GM12864 (cell line): ENCODE measurements around the gene CRYBB1.

Experiments used
- DNase-seq: peaks from one replicate; pipeline ENCODE4 v3.0.0-alpha.2; 2011; ENCODE audit warnings: low read depth
- H3K4me3 ChIP-seq: 2 replicates; pipeline ENCODE4 v1.5.1; 2011; ENCODE audit warnings: mild to moderate bottlenecking, low read depth, low read length, control low read depth
- TF ChIP-seq, protein P1 (sequence below): IDR thresholded peaks from 2 replicates; pipeline ENCODE4 v1.5.1; 2011; ENCODE audit warnings: low read depth, mild to moderate bottlenecking, moderate library complexity, low read length, control low read depth, inconsistent platforms; ENCODE audit errors: missing control alignments

Gene CRYBB1

DNA sequence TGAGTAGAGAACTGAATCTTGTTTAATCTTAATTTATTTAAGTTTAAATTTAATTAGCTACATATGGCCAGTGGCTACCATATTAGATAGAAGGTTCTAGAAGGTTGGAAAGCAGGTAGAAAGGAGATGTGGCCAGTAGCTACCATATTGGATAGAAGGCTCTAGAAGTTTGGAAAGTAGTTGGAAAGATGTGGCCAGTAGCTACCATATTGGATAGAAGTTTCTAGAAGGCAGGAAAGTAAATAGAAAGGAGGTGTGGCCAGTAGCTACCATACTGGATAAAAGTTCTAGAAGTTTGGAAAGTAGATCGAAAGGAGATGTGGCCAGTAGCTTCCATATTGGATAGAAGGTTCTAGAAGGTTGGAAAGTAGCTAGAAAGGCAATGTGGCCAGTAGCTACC, 6.2 kb upstream of the CRYBB1 start:
- TF ChIP-seq, protein P1, sequence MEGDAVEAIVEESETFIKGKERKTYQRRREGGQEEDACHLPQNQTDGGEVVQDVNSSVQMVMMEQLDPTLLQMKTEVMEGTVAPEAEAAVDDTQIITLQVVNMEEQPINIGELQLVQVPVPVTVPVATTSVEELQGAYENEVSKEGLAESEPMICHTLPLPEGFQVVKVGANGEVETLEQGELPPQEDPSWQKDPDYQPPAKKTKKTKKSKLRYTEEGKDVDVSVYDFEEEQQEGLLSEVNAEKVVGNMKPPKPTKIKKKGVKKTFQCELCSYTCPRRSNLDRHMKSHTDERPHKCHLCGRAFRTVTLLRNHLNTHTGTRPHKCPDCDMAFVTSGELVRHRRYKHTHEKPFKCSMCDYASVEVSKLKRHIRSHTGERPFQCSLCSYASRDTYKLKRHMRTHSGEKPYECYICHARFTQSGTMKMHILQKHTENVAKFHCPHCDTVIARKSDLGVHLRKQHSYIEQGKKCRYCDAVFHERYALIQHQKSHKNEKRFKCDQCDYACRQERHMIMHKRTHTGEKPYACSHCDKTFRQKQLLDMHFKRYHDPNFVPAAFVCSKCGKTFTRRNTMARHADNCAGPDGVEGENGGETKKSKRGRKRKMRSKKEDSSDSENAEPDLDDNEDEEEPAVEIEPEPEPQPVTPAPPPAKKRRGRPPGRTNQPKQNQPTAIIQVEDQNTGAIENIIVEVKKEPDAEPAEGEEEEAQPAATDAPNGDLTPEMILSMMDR, result no peak
- no peak for DNase-seq
- no peak overlapping the region for H3K4me3 ChIP-seq

DNA sequence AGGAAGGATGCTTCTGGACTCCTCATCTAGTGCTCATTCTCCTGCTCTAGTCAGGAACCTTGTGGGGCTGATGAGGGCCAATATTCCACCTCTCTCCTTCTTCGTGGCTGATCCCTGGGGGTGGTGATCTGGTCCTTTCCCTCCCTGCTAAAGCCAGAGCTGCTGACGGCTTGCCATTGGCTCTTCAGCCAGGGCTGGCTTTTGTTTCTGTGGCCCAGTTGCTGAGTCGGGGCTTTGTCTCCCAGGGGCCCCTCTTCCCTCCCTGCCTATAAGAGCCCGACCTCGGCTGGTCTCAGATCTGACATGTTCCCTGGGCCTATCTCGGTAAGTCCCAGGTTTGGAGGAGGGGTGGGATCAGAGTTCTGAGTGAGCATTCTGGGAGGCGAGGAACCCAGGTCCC, 3.8 kb upstream of the CRYBB1 start, which contains the start of gene CRYBA4:
CRYBA4 (plus strand) TSS at position 301 of the 400 bp plus-strand sequence. CDS start 634 bp downstream, outside the sequence.
- TF ChIP-seq, protein P1, result no peak
- H3K4me3 ChIP-seq, result no peak within 1 kb of the TSS
- no peak for DNase-seq

DNA sequence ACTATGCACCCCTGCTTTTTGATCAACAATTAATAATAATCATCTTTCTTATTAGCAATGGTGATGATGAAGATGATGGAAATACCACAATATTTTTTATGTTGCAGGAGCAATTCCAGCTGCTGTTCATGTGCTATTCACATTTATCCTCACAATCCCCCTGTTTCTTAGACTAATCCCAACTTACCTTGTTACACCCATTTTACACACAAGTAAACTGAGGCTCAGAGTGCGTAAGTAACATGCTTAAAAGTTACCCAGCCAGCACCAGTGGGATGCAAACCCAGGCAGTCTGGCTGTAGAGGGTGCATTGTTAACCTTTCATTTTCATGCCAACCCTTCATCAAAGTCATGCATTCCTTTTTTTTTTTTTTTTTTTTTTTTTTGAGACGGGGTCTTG, 2.4 kb upstream of the CRYBB1 start:
- TF ChIP-seq, protein P1, result no peak
- no peak for DNase-seq
- no peak overlapping the region for H3K4me3 ChIP-seq

DNA sequence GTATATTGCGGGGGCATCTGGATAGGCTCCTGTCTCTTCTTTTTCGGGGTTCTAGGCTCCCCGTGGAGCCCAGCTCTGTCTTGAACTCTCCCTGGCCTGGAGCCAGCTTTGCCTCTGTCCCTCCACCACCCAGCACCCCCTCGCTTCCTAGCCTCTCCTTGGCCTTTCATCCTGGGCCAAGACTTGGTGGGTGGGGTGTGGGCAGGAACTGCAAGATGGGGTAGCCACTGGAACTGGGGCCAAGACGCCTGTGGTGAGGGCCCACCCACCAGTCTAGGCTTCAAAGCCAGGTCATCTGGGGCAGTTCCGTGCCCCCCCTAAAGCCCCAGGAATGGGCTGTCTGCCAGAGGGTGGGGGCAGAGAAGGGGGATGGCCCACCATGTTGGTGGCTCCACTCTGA, 1.7 kb upstream of the CRYBB1 start:
- TF ChIP-seq, protein P1, result no peak
- no peak overlapping the region for H3K4me3 ChIP-seq
- DNase-seq, result no peak

DNA sequence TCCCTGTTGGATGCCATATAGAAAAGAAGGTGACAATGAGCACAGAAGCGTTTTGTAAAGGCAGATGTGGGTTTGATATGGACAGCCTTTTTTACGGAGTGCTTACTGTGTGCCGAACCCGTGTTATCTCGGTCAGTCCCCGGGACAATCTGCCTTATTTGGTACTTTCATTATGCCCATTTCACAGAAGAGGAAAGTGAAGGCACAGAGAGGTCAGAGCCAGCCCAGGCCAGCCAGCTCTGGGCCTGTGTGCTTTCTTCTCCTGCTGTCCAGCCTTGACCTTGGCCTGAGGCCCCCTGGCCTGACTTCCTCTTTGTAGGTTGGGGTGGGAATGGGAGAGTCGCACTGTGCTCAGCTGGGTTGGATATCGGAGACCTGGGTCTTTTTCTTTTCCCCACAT, 628 bp upstream of the CRYBB1 start:
- H3K4me3 ChIP-seq, result no peak overlapping the region
- no peak for DNase-seq
- TF ChIP-seq, protein P1, result no peak

DNA sequence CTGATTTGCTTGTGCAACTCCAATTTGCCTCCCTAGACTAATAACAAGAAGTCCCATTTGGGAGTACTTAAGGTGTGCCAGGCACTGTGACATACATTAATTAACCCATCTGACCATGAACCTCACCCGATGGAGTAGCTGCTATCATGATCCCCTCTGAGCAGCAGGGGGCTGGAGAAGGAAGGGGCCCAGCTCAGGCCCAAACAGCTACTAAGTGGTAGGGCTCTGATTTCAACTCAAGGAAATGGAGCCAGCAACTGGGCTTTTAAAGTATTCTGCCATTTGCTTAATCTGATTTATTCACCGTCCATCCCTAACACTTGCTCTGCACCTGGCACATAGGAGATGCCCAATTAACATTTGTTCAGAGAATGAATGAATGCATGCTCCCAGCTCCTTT, 1.2 kb downstream of the CRYBB1 start:
- no peak for DNase-seq
- no peak overlapping the region for H3K4me3 ChIP-seq

More for the DNA sequence above, 1.2 kb downstream of the CRYBB1 start:
- TF ChIP-seq, protein P1, result no peak
